ENCODE measurements around the gene CCNY.

GRCh38 chr10:35568483-35569015, 232.2 kb downstream of the CCNY start:
- TF ChIP-seq CTCF (IDR thresholded peaks at IDR 0.05) (no peak), POLR2A (IDR thresholded peaks at IDR 0.05) (no peak)
